H1 (cell line): Measurements from ENCODE around the gene SHLD1. TPM values are rescaled to one million over a fixed set of nuclear protein-coding genes. Genes with fewer than 3 reads are reported as not detected.

Experiments used
- CBX8 ChIP-seq: fragments of 300-800, 300-1000 bp; sonication (generic); IDR thresholded peaks from 2 replicates; pipeline ENCODE4 v1.7.1; 2016; ENCODE audit warnings: low read depth, low read length, borderline replicate concordance
- SIRT6 ChIP-seq: IDR thresholded peaks from one replicate; pipeline ENCODE4 v1.7.1; 2012; ENCODE audit warnings: low read length, inconsistent platforms
- SP4 ChIP-seq: IDR thresholded peaks from 2 replicates; pipeline ENCODE4 v1.6.1; 2012; ENCODE audit warnings: low read length, inconsistent platforms
- polyA plus RNA-seq, 7 experiments: library from polyadenylated mRNA; depleted of rRNA in 3 of 7; stranded (reverse) in 5 of 7; unstranded in 2 of 7; fragments of >200 nt in 5 of 7; fragments of 200-250 nt in 2 of 7; gene quantifications; 1 replicate in 5 of 7; 2 replicates in 1 of 7; 4 replicates in 1 of 7; pipeline versions ENCODE4 v1.2.1 to v1.2.3, GENCODE V29; 2011 to 2013; ENCODE audit warnings: missing spikeins in 2 of 7, mixed read lengths in 2 of 7
- total RNA-seq: library from RNA; stranded (reverse); fragmentation: NEBNext Ultra II Directional; extraction: Animal tissue kit (Norgen Biotek cat#: 25700); gene quantifications from 2 replicates; pipeline ENCODE4 v1.2.1, GENCODE V29; 2021

The SHLD1 gene
- total and polyA plus RNA-seq, 2 of the 8 experiments (the other 6 are each of a cell fraction or from before 2014, with no cell fraction given) = 4.2 to 6.5 TPM

DNA sequence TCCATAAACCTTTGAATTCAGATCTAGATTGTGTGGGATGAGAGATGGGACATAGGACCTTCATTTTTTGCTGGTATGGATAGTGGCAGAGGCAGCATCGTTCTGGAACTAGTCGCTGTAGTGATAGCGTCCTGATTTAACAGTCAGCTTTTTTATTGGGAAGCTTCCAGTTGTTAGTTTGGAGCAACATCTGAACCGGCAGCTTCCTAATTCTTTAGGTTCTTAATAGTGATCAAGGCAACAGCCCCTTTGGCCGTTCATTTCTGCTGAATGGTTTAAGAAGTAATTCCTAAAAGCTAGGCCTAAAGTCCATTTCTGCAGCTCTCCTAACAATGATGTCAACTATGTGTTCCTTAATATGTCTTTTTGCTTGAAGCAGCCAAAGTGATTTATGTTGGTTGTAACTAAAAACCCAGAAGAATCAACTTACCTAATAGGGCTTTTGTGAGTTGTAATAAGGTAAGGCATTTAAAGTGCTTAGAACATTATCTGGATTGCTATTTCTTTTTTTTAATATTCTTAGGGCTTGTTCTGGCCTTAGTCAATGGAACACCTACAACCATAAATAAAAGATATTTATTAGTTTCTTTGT is 90.3 kb downstream of the SHLD1 start (continued):
- TF ChIP-seq SIRT6 (no peak), SP4 (no peak), CBX8 (no peak)
